ENCODE results near the gene CDSN.

CDSN gene

DNA sequence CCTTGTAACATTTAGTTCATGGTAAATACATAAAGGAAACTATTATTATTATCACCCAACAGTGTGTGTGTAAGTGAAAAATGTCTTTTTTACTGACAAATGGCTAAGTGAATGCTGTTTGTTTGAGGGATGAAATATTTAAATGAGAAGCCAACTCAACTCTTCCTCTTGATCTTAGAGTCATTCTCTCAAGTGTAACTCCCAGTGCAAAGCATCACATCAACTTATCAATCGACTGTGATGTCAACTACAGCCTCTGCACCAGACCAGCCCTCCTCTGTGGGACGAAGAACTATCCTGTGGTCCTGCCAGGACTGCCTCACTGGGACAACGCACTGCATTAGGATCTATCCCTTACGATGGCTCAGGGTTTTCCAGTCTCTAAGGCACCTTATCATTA lies 13.2 kb downstream of the CDSN start:
- DNase-seq (ENCODE audit: low read depth): no peak
- TF ChIP-seq, protein P1, sequence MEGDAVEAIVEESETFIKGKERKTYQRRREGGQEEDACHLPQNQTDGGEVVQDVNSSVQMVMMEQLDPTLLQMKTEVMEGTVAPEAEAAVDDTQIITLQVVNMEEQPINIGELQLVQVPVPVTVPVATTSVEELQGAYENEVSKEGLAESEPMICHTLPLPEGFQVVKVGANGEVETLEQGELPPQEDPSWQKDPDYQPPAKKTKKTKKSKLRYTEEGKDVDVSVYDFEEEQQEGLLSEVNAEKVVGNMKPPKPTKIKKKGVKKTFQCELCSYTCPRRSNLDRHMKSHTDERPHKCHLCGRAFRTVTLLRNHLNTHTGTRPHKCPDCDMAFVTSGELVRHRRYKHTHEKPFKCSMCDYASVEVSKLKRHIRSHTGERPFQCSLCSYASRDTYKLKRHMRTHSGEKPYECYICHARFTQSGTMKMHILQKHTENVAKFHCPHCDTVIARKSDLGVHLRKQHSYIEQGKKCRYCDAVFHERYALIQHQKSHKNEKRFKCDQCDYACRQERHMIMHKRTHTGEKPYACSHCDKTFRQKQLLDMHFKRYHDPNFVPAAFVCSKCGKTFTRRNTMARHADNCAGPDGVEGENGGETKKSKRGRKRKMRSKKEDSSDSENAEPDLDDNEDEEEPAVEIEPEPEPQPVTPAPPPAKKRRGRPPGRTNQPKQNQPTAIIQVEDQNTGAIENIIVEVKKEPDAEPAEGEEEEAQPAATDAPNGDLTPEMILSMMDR (IDR thresholded peaks at IDR 0.05; ENCODE audit: insufficient read depth, low read depth, low read length, missing control alignments): no peak
- H3K4me3 ChIP-seq (ENCODE audit: low read depth, low read length): no peak overlapping the region

DNA sequence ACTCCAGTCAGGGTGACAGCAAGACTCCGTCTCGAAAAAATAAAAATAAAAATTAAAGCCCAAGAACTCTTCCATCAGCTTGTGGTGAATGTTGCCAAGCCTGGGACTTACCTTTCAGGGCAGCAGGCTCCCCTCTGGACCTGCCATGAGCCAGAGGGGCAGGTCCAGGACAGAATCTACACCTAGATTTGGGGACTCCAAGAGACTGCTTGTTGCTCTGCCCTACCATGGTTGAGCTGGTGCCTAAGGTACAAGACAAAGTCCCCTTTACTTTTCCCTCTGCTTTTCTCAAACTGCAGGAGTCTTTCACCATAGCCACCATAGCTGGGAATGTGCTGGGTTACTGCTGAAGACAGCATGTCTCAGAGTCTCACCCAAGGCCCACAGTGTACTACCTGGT lies 17.1 kb downstream of the CDSN start:
- TF ChIP-seq, protein P1 (IDR thresholded peaks at IDR 0.05; ENCODE audit: insufficient read depth, low read depth, low read length, missing control alignments): no peak
- DNase-seq (ENCODE audit: low read depth): no peak

DNA sequence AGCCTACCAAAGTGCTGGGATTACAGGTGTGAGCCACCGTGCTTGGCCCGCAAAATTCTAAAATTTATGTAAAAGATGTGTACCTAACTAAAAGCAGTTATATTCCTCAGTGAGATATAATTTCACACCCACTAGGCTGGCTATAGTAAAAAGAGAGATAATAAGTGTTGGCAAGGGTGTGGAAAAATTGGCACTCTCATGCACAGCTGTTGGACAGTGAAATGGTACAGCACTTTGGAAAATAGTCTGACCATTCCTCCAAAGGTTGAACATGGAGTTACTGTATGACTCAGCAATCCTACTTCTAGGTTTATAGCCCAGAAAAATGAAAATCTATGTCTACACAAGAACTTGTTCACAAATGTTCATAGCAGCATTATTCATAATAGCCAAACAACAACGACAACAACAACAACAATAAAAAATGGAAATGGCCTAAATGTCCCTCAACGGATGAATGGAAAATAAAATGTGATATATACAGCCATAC lies 21.8 kb downstream of the CDSN start:
- no peak for DNase-seq (ENCODE audit: low read depth)
- TF ChIP-seq, protein P1 (IDR thresholded peaks at IDR 0.05; ENCODE audit: insufficient read depth, low read depth, low read length, missing control alignments): no peak
- H3K4me3 ChIP-seq (ENCODE audit: low read depth, low read length): no peak overlapping the region

More for the DNA sequence above, 17.1 kb downstream of the CDSN start:
- no peak overlapping the region for H3K4me3 ChIP-seq (ENCODE audit: low read depth, low read length)

DNA sequence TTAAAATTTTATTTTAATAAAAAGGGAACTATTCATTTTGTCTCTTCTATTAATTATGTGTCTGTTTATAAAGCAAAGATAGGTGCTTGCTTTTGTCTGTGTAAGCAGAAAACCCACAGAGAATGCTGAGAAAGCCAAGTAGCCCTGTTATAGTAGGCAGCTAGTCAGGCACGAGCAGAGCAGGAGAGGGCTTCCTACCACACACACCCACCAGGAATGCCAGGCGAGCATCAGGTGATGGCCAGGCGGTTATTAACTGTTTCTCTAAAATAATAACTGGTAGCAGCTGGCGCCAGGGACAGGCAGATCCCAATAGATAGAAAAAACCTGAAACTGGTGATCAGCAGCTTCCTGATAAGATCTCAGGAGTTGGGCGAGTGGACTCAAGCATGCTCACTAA lies 23.6 kb downstream of the CDSN start:
- TF ChIP-seq, protein P1 (IDR thresholded peaks at IDR 0.05; ENCODE audit: insufficient read depth, low read depth, low read length, missing control alignments): no peak
- DNase-seq (ENCODE audit: low read depth): no peak
- no peak overlapping the region for H3K4me3 ChIP-seq (ENCODE audit: low read depth, low read length)

DNA sequence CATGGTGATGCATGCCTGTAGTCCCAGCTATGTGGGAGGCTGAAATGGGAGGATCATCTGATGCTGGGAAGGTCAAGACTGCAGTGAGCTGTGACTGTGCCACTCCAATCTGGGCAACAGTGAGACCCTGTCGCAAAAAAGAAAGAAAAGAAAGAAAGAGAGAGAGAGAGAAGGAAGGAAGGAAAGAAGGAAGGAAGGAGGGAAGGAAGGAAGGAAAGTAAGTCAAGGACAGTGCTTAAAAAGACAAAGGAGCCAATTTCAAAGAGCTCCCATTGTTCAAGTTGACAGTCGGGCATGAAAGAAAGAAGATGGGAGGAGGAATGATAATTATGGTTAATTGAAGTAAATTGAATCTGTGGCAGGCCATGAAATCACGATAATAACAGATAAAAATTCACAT lies 24.0 kb downstream of the CDSN start:
- TF ChIP-seq, protein P1 (IDR thresholded peaks at IDR 0.05; ENCODE audit: insufficient read depth, low read depth, low read length, missing control alignments): no peak
- DNase-seq (ENCODE audit: low read depth): no peak
- H3K4me3 ChIP-seq (ENCODE audit: low read depth, low read length): no peak overlapping the region

DNA sequence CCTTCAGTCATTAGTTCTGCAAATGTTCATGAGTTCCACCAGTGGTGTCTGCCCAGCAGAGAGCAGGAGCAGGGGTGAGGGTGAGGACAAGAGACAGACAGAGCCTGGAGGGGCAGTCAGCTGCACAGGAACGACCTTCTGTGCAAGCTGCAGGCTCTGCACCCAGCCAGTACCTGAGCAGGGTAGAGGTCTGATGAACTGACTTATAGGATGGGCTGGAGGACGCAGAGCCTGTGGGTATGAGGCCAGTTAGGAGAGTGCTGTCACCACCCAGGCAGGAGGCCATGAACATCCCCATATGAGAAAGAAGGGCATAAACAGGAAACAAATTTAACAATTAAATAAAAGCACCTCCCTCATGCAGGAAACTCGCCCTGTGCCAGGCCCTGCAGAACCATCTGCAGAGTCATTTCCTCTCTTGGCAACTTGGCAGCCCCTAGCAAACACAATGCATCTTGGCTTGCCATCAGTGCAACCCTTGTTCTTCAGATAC lies 25.8 kb downstream of the CDSN start:
- no peak for DNase-seq (ENCODE audit: low read depth)
- TF ChIP-seq, protein P1 (IDR thresholded peaks at IDR 0.05; ENCODE audit: insufficient read depth, low read depth, low read length, missing control alignments): no peak
- H3K4me3 ChIP-seq (ENCODE audit: low read depth, low read length): no peak overlapping the region

All from GM12865 (cell line).